Endothelial cell of umbilical vein (primary cell): ENCODE data around the gene VIPR1. TPM values are rescaled to one million over a fixed set of nuclear protein-coding genes. Genes with fewer than 3 reads are reported as not detected.
"Not testable (repeated sequence)": the region's sequence is repeated elsewhere in the genome, so short reads cannot be mapped to it uniquely, and the experiment has no call there.

ENCODE experiments used
- BruUV-seq: library from RNA; stranded (reverse); fragments of 400-500 nt; replicated peaks from 2 replicates; lab custom pipeline; 2021; lab: Mats Ljungman, UMichigan
- CTCF ChIA-PET: fragments of 300-600, 350-600 bp; sonication (Branson Sonifier 250); formaldehyde crosslinking; loops from one replicate; lab custom pipeline; 2021; ENCODE audit warnings: antibody characterized with exemption, inconsistent platforms; lab: Charles Lee
- POLR2A ChIA-PET: fragments of 300-600, 350-600 bp; sonication (Branson Sonifier 250); formaldehyde crosslinking; loops from one replicate; lab custom pipeline; 2021; ENCODE audit warnings: antibody characterized with exemption, inconsistent platforms; lab: Charles Lee
- DNase-seq: peaks from one replicate; pipeline ENCODE4 v3.0.0-alpha.2; 2011; ENCODE audit warnings: low read depth, low spot score
- FAIRE-seq: peaks from 2 replicates; lab custom pipeline; 2011; peaks lifted over from hg19 to GRCh38; lab: Jason Lieb, UNC
- H2AFZ ChIP-seq: 2 replicates; pipeline ENCODE4 v1.6.0; 2012; ENCODE audit warnings: low read depth, low read length, control low read depth, inconsistent platforms
- H3K27ac ChIP-seq: 2 replicates; pipeline ENCODE4 v1.5.1; 2011; ENCODE audit warnings: low read depth, mild to moderate bottlenecking, control low read depth, low read length, moderate library complexity; ENCODE audit not compliant: insufficient read depth
- H3K27me3 ChIP-seq, 2 experiments: 2 replicates each; pipeline versions ENCODE4 v1.6.0 to v1.6.1; 2011; ENCODE audit warnings: low read length in 2 of 2, mixed read lengths in 1 of 2; ENCODE audit not compliant: control insufficient read depth in 2 of 2, insufficient read depth in 2 of 2
- H3K36me3 ChIP-seq, 2 experiments: 2 replicates in 1 of 2; 3 replicates in 1 of 2; pipeline ENCODE4 v1.5.1; 2011; ENCODE audit warnings: low read length in 2 of 2, mild to moderate bottlenecking in 1 of 2, moderate library complexity in 1 of 2; ENCODE audit not compliant: control insufficient read depth in 2 of 2, insufficient read depth in 2 of 2; ENCODE audit errors: extremely low read depth in 1 of 2
- H3K4me1 ChIP-seq: 3 replicates; pipeline ENCODE4 v1.5.1; 2011; ENCODE audit warnings: mild to moderate bottlenecking, low read length; ENCODE audit not compliant: control insufficient read depth, insufficient read depth; ENCODE audit errors: extremely low read depth
- H3K4me2 ChIP-seq: 2 replicates; pipeline ENCODE4 v1.6.1; 2011; ENCODE audit warnings: low read length, control low read depth, mixed read lengths; ENCODE audit not compliant: insufficient read depth
- H3K4me3 ChIP-seq, 3 experiments: fragments of 200-600 bp in 1 of 3; sonication (generic), shearing (Covaris generic) in 1 of 3; replicated peaks in 1 of 3; 2 replicates each; pipeline ENCODE4 v1.5.1; 2011 to 2016; ENCODE audit warnings: control low read depth in 3 of 3, low read length in 3 of 3, mild to moderate bottlenecking in 2 of 3, inconsistent platforms in 1 of 3, low read depth in 1 of 3, moderate library complexity in 1 of 3; ENCODE audit not compliant: insufficient read depth in 1 of 3
- H3K79me2 ChIP-seq: 2 replicates; pipeline ENCODE4 v1.6.0; 2012; ENCODE audit warnings: low read length, inconsistent platforms; ENCODE audit not compliant: control insufficient read depth, insufficient read depth
- H3K9ac ChIP-seq: replicated peaks from 2 replicates; pipeline ENCODE3; 2011; ENCODE audit warnings: low read length, control low read depth; ENCODE audit not compliant: insufficient read depth; ENCODE audit errors: extremely low read depth
- H3K9me1 ChIP-seq: replicated peaks from 3 replicates; pipeline ENCODE4 v1.6.0; 2011; ENCODE audit warnings: mild to moderate bottlenecking, low read length; ENCODE audit not compliant: control insufficient read depth, insufficient read depth; ENCODE audit errors: extremely low read depth
- H3K9me3 ChIP-seq: replicated peaks from 2 replicates; pipeline ENCODE4 v1.5.1; 2012; ENCODE audit warnings: low read length, inconsistent platforms; ENCODE audit not compliant: control insufficient read depth, insufficient read depth
- H4K20me1 ChIP-seq: replicated peaks from 2 replicates; pipeline ENCODE3; 2011; ENCODE audit warnings: mild to moderate bottlenecking, low read length; ENCODE audit not compliant: control insufficient read depth, insufficient read depth; ENCODE audit errors: extremely low read depth
- CTCF ChIP-seq, 2 donors: IDR thresholded peaks; 1 replicate in 1 of 2; 2 replicates in 1 of 2; pipeline ENCODE4 v1.5.1; 2011; ENCODE audit warnings: low read length in 2 of 2, mild to moderate bottlenecking in 2 of 2, moderate library complexity in 2 of 2, control low read depth in 1 of 2, inconsistent platforms in 1 of 2, low read depth in 1 of 2; ENCODE audit not compliant: insufficient read depth in 1 of 2; ENCODE audit errors: extremely low read depth in 1 of 2
- EZH2 ChIP-seq: IDR thresholded peaks from 2 replicates; pipeline ENCODE4 v1.6.1; 2012; ENCODE audit warnings: borderline replicate concordance, low read depth, mild to moderate bottlenecking, moderate library complexity, low read length, inconsistent platforms; ENCODE audit not compliant: severe bottlenecking
- FOS ChIP-seq: IDR thresholded peaks from 2 replicates; pipeline ENCODE4 v1.6.1; 2011; ENCODE audit warnings: mild to moderate bottlenecking, low read length, moderate library complexity, borderline replicate concordance; ENCODE audit not compliant: insufficient read depth
- GATA2 ChIP-seq: IDR thresholded peaks from 2 replicates; pipeline ENCODE4 v1.7.0; 2011; ENCODE audit warnings: low read depth, mild to moderate bottlenecking, moderate library complexity, mixed read lengths, low read length; ENCODE audit not compliant: insufficient read length, insufficient read depth
- JUN ChIP-seq: IDR thresholded peaks from 2 replicates; pipeline ENCODE4 v1.6.1; 2011; ENCODE audit warnings: borderline replicate concordance, low read depth; ENCODE audit not compliant: insufficient read length, insufficient read depth
- MAX ChIP-seq: IDR thresholded peaks from 2 replicates; pipeline ENCODE4 v1.6.1; 2011; ENCODE audit not compliant: insufficient read depth, insufficient read length
- MYC ChIP-seq: IDR thresholded peaks from one replicate; pipeline ENCODE4 v1.6.1; 2011; ENCODE audit warnings: mild to moderate bottlenecking, low read depth, low read length
- POLR2A ChIP-seq: IDR thresholded peaks from 2 replicates; pipeline ENCODE4 v1.6.1; 2012; ENCODE audit warnings: low read depth, mild to moderate bottlenecking, control low read depth, low read length
- POLR2AphosphoS5 ChIP-seq: IDR thresholded peaks from 2 replicates; pipeline ENCODE4 v1.6.1; 2012; ENCODE audit warnings: low read depth, mild to moderate bottlenecking, control low read depth, low read length, moderate library complexity; ENCODE audit not compliant: insufficient read depth
- dilution Hi-C: fragments of 300-500 bp; cut with MboI; formaldehyde crosslinking; loops from one replicate; pipeline ENCODE4 v1.15.0; 2019; ENCODE audit warnings: low sequenced_read_pairs; ENCODE audit not compliant: extremely low pct_ligation_motif_present
- intact Hi-C: fragments of 100-400 bp; cut with micrococcal nuclease; formaldehyde crosslinking; loops from one replicate; pipeline ENCODE4 v1.10.0; 2022
- polyA plus RNA-seq, 4 experiments: library from polyadenylated mRNA; depleted of rRNA in 3 of 4; stranded (reverse) in 3 of 4; unstranded in 1 of 4; fragments of >200 nt; gene quantifications; 2 replicates each; pipeline versions ENCODE4 v1.2.1 to v1.2.3, GENCODE V29; 2011 to 2012; ENCODE audit warnings: missing spikeins in 1 of 4
- total RNA-seq: library from RNA; stranded (reverse); gene quantifications from 2 replicates; pipeline ENCODE4 v1.2.3, GENCODE V29; 2021

Gene VIPR1
- total and polyA plus RNA-seq, 2 donors (not counting 3 experiments of a cell fraction or from before 2014, with no cell fraction given): 3.8 to 4.7 TPM

GRCh38 chr3:42578054-42578453, 75.6 kb downstream of the VIPR1 start:
- peaks cover 0 to 4% of the 10 kb centered on the region in 2 experiments for H3K36me3 ChIP-seq

GRCh38 chr3:42579346-42579745, 76.9 kb downstream of the VIPR1 start:
- H3K4me3 ChIP-seq, dilution Hi-C loops, H3K36me3 ChIP-seq, H3K9ac ChIP-seq, CTCF ChIA-PET, H2AFZ ChIP-seq, H3K27me3 ChIP-seq, H3K9me1 ChIP-seq, DNase-seq, H3K4me2 ChIP-seq, H3K9me3 ChIP-seq, intact Hi-C loops, BruUV-seq, FAIRE-seq, H4K20me1 ChIP-seq, POLR2A ChIA-PET, H3K27ac ChIP-seq: not testable (repeated sequence)
- Histone ChIP-seq H3K79me2 (peaks cover 62% of the 10 kb centered on the region), H3K4me1 (peaks cover 18% of the 10 kb centered on the region)

More at GRCh38 chr3:42578054-42578453, 75.6 kb downstream of the VIPR1 start:
- Histone ChIP-seq H4K20me1 (no peaks in the 10 kb centered on the region), H3K4me1 (peaks cover 18% of the 10 kb centered on the region), H2AFZ (no peak overlapping the region), H3K9me1 (no peaks in the 10 kb centered on the region), H3K79me2 (peaks cover 67% of the 10 kb centered on the region), H3K4me3 (no peak overlapping the region), H3K27ac (no peak overlapping the region), H3K27me3 (no peaks in the 10 kb centered on the region), H3K4me2 (no peak overlapping the region), H3K9me3 (no peaks in the 10 kb centered on the region), H3K9ac (no peak overlapping the region)
- dilution Hi-C loops (no loop called here), intact Hi-C loops (no loop called here)
- ChIA-PET POLR2A (no interaction called here), CTCF (interaction anchor here (0.8 to 1.3 kb wide), 2 partner anchors 12 to 166 kb away, joined by 3 read pairs; no protein-coding TSS in a partner anchor)
- FAIRE-seq (no peak), DNase-seq (no peak)
- no TSS peak for BruUV-seq
- no peak for TF ChIP-seq MAX
- TF ChIP-seq FOS: no peak
- no peak for TF ChIP-seq POLR2AphosphoS5
- no peak for TF ChIP-seq CTCF (IDR thresholded peaks at IDR 0.05; ENCODE audit: extremely low read depth in 1 of 2, insufficient read depth in 1 of 2, low read depth in 1 of 2, low read length in 2 of 2)
- no peak for TF ChIP-seq EZH2
- no peak for TF ChIP-seq JUN
- TF ChIP-seq POLR2A: no peak
- no peak for TF ChIP-seq GATA2
- TF ChIP-seq MYC: no peak
